Measurements from ENCODE around the gene RIN3. TPM values are rescaled to one million over a fixed set of nuclear protein-coding genes. Genes with fewer than 3 reads are reported as not detected.

RIN3 gene
- total RNA-seq = 10 to 100 TPM in 1 of 2 donors, 1 to 10 TPM in 1; 8.8 to 41.6 TPM

- no peaks in the 10 kb centered on the region for H3K4me1 ChIP-seq (replicated peaks)
- TF ChIP-seq POLR2A (IDR thresholded peaks at IDR 0.05) (no peak), POLR2AphosphoS5 (IDR thresholded peaks at IDR 0.05) (no peak), CTCF (IDR thresholded peaks at IDR 0.05) (no peak)
- H3K27ac ChIP-seq = peak within 1 kb of the TSS; percentile 60 to 75
- no peaks in the 10 kb centered on the region for H3K36me3 ChIP-seq
- no peaks in the 10 kb centered on the region for H3K27me3 ChIP-seq (replicated peaks; ENCODE audit: insufficient read depth)
- H3K9me3 ChIP-seq = no peaks in the 10 kb centered on the region
- peak within 1 kb of the TSS; percentile 46 to 67 for H3K4me3 ChIP-seq
- no peak for DNase-seq (ENCODE audit: low spot score)
- WGBS = 6% methylated on average over 50 of the region's 79 CpGs
- intact Hi-C loops (cut with DNase I) = loop anchor here (10.0 kb wide), 1 partner anchor 171 kb away; no protein-coding TSS in a partner anchor
Measured at GRCh38 chr14:92513204-92513965, at the start of gene RIN3. RIN3 (plus strand) TSS chr14:92513781; CDS start chr14:92513933, 152 bp downstream.

GRCh38 chr14:92464156-92464555 lies 49.4 kb upstream of the RIN3 start:
- H3K27me3 ChIP-seq (replicated peaks; ENCODE audit: insufficient read depth) = no peaks in the 10 kb centered on the region
- no peaks in the 10 kb centered on the region for H3K4me1 ChIP-seq (replicated peaks)
- no peak for DNase-seq (ENCODE audit: low spot score)
- H3K9me3 ChIP-seq = no peaks in the 10 kb centered on the region
- TF ChIP-seq CTCF (IDR thresholded peaks at IDR 0.05) = no peak
- no peak for TF ChIP-seq POLR2AphosphoS5 (IDR thresholded peaks at IDR 0.05)
- no peak for TF ChIP-seq POLR2A (IDR thresholded peaks at IDR 0.05)
- H3K36me3 ChIP-seq = no peaks in the 10 kb centered on the region
- intact Hi-C loops (cut with DNase I) = no loop called here
- WGBS = 94% methylated on average over 6 of the region's 6 CpGs
- no peak overlapping the region for H3K4me3 ChIP-seq
- no peak overlapping the region for H3K27ac ChIP-seq

GRCh38 chr14:92464716-92465115 lies 48.9 kb upstream of the RIN3 start:
- Histone ChIP-seq H3K9me3 (no peaks in the 10 kb centered on the region), H3K27me3 (replicated peaks; ENCODE audit: insufficient read depth) (no peaks in the 10 kb centered on the region), H3K27ac (no peak overlapping the region), H3K4me3 (no peak overlapping the region), H3K4me1 (replicated peaks) (no peaks in the 10 kb centered on the region), H3K36me3 (no peaks in the 10 kb centered on the region)
- WGBS = 88% methylated on average over 9 of the region's 9 CpGs
- DNase-seq (ENCODE audit: low spot score) = no peak
- intact Hi-C loops (cut with DNase I) = no loop called here
- no peak for TF ChIP-seq POLR2AphosphoS5 (IDR thresholded peaks at IDR 0.05)
- no peak for TF ChIP-seq CTCF (IDR thresholded peaks at IDR 0.05)
- TF ChIP-seq POLR2A (IDR thresholded peaks at IDR 0.05) = no peak

- Histone ChIP-seq H3K27me3 (replicated peaks; ENCODE audit: insufficient read depth) (no peaks in the 10 kb centered on the region), H3K36me3 (no peaks in the 10 kb centered on the region), H3K27ac (no peak overlapping the region), H3K9me3 (no peaks in the 10 kb centered on the region), H3K4me1 (replicated peaks) (no peaks in the 10 kb centered on the region), H3K4me3 (no peak overlapping the region)
- intact Hi-C loops (cut with DNase I) = no loop called here
- no peak for TF ChIP-seq CTCF (IDR thresholded peaks at IDR 0.05)
- no peak for TF ChIP-seq POLR2A (IDR thresholded peaks at IDR 0.05)
- no peak for DNase-seq (ENCODE audit: low spot score)
- 66% methylated on average over 11 of the region's 13 CpGs for WGBS
Measured at GRCh38 chr14:92465353-92466055, 48.1 kb upstream of the RIN3 start.

Measured in prostate gland (tissue), 2 donors.